Activated gamma-delta T cell treated with anti-CD3 and anti-CD28 coated beads, Interleukin-2, amount 50 U/mL, for 16 hours (primary cell): ENCODE measurements around the gene HMGCL.
"Not testable (repeated sequence)": the region's sequence is repeated elsewhere in the genome, so short reads cannot be mapped to it uniquely, and the experiment has no call there.

ENCODE experiments used
- DNase-seq: peaks from one replicate; pipeline ENCODE4 v3.0.0-alpha.2; 2020; ENCODE audit warnings: low read depth

HMGCL gene

GRCh38 chr1:23825076-23825761 is at the start of gene HMGCL:
Gene HMGCL, minus strand, starts transcription at chr1:23825429. Its CDS starts 14 bp downstream, at chr1:23825415.
- peak; percentile 85 for DNase-seq

GRCh38 chr1:23872421-23872820 is 47.2 kb upstream of the HMGCL start:
- DNase-seq: no peak

GRCh38 chr1:23869051-23869450 is 43.8 kb upstream of the HMGCL start:
- no peak for DNase-seq

- no peak for DNase-seq
Observed at GRCh38 chr1:23868557-23869016, 43.4 kb upstream of the HMGCL start.

- DNase-seq: peak; percentile 91
Observed at GRCh38 chr1:23867895-23868556, 42.8 kb upstream of the HMGCL start, which contains the start of gene FUCA1. Gene FUCA1, minus strand, starts transcription at chr1:23868290. Its CDS starts 4 bp downstream, at chr1:23868286.

- DNase-seq: no peak
Observed at GRCh38 chr1:23867542-23867894, 42.3 kb upstream of the HMGCL start.

GRCh38 chr1:23865543-23865930 is 40.3 kb upstream of the HMGCL start:
- DNase-seq: no peak

- no peak for DNase-seq
Observed at GRCh38 chr1:23864801-23865542, 39.7 kb upstream of the HMGCL start.

- no peak for DNase-seq
Observed at GRCh38 chr1:23862640-23863039, 37.4 kb upstream of the HMGCL start.

GRCh38 chr1:23854568-23854967 is 29.3 kb upstream of the HMGCL start:
- no peak for DNase-seq

- DNase-seq: not testable (repeated sequence)
Observed at GRCh38 chr1:23853124-23853523, 27.9 kb upstream of the HMGCL start.

- DNase-seq: not testable (repeated sequence)
Observed at GRCh38 chr1:23851406-23851805, 26.2 kb upstream of the HMGCL start.

- no peak for DNase-seq
Observed at GRCh38 chr1:23848673-23849616, 23.7 kb upstream of the HMGCL start.

- DNase-seq: not testable (repeated sequence)
Observed at GRCh38 chr1:23847482-23848095, 22.4 kb upstream of the HMGCL start.

- no peak for DNase-seq
Observed at GRCh38 chr1:23845163-23845562, 19.9 kb upstream of the HMGCL start.

- no peak for DNase-seq
Observed at GRCh38 chr1:23843644-23844043, 18.4 kb upstream of the HMGCL start.

GRCh38 chr1:23838401-23838866 is 13.2 kb upstream of the HMGCL start:
- peak; percentile 69 for DNase-seq

- DNase-seq: no peak
Observed at GRCh38 chr1:23837908-23838307, 12.7 kb upstream of the HMGCL start.

- no peak for DNase-seq
Observed at GRCh38 chr1:23836037-23836436, 10.8 kb upstream of the HMGCL start.

GRCh38 chr1:23834156-23834555 is 8.9 kb upstream of the HMGCL start:
- DNase-seq: not testable (repeated sequence)

- no peak for DNase-seq
Observed at GRCh38 chr1:23827717-23828116, 2.5 kb upstream of the HMGCL start.
